Brain microvascular endothelial cell (primary cell): ENCODE measurements around the gene CCDC85C.

Experiments
- DNase-seq: peaks from one replicate; pipeline ENCODE4 v3.0.0-alpha.2; 2020
- H3K27ac ChIP-seq: fragments of 250-450 bp; sonication (Bioruptor Pico); 2 replicates; pipeline ENCODE4 v1.5.1; 2020; ENCODE audit warnings: mild to moderate bottlenecking, moderate library complexity
- H3K27me3 ChIP-seq: fragments of 250-450 bp; sonication (Bioruptor Pico); replicated peaks from 2 replicates; pipeline ENCODE4 v1.5.1; 2020; ENCODE audit warnings: mild to moderate bottlenecking
- H3K36me3 ChIP-seq: fragments of 250-450 bp; sonication (Bioruptor Pico); replicated peaks from 2 replicates; pipeline ENCODE4 v1.5.1; 2020; ENCODE audit warnings: mild to moderate bottlenecking
- H3K4me3 ChIP-seq: 2 replicates; pipeline ENCODE4 v1.5.1; 2011; ENCODE audit warnings: low read depth, mild to moderate bottlenecking, control low read depth, low read length, moderate library complexity
- in situ Hi-C: cut with HindIII; loops from 2 replicates; pipeline ENCODE4 v1.10.0; 2017; ENCODE audit warnings: low sequenced_read_pairs, low pct_ligation_motif_present
- TF ChIP-seq, protein P1 (sequence below): IDR thresholded peaks from 2 replicates; pipeline ENCODE4 v1.5.1; 2011; ENCODE audit warnings: low read depth, mild to moderate bottlenecking, moderate library complexity, low read length, control low read depth, inconsistent platforms; ENCODE audit errors: missing control alignments

The CCDC85C gene

DNA sequence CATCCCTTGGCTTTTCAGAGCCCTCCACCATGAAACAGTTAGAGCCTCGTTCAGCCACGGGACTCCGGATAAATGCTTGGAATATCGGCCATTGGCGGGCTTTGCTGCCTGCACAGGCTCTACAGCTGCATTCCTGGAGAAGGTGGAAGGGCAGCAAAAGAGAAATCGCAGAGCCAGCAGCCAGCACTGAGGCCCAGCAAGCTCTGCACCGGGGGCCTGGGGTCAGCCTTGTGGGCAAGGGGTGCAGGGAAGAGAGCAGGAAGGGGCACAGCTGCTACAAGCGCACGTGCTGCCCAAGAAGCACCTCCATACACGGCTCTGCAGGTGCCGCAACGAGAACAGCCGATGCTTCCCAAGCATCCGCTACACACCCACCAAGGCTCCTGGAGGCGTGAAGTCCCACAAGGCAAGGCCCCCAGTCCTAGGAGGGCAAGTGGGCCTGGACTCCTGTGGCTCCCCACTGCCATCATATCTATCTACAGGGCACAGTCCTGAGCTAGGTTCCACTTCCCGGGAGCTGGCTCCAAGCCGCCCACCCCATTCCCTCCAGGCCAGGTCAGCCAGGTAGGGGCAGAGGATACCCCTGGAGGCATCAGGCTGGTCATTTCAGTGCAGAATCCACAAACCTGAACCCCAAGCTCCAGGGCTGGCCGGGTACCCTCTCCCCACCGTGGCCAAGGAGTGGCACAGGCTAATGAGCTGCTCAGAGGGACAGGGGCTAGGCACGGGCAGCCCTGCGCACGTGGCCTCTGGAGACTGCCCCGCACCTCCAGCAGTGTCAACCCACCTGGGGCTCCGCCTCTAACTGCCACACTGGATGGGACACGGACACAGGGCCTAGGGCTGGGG lies 82.6 kb downstream of the CCDC85C start:
- Histone ChIP-seq H3K36me3 (no peaks in the 10 kb centered on the region), H3K27ac (no peak overlapping the region), H3K4me3 (no peak overlapping the region), H3K27me3 (no peaks in the 10 kb centered on the region)
- in situ Hi-C loops, result no loop called here
- DNase-seq, result no peak
- TF ChIP-seq, protein P1, sequence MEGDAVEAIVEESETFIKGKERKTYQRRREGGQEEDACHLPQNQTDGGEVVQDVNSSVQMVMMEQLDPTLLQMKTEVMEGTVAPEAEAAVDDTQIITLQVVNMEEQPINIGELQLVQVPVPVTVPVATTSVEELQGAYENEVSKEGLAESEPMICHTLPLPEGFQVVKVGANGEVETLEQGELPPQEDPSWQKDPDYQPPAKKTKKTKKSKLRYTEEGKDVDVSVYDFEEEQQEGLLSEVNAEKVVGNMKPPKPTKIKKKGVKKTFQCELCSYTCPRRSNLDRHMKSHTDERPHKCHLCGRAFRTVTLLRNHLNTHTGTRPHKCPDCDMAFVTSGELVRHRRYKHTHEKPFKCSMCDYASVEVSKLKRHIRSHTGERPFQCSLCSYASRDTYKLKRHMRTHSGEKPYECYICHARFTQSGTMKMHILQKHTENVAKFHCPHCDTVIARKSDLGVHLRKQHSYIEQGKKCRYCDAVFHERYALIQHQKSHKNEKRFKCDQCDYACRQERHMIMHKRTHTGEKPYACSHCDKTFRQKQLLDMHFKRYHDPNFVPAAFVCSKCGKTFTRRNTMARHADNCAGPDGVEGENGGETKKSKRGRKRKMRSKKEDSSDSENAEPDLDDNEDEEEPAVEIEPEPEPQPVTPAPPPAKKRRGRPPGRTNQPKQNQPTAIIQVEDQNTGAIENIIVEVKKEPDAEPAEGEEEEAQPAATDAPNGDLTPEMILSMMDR, result no peak

DNA sequence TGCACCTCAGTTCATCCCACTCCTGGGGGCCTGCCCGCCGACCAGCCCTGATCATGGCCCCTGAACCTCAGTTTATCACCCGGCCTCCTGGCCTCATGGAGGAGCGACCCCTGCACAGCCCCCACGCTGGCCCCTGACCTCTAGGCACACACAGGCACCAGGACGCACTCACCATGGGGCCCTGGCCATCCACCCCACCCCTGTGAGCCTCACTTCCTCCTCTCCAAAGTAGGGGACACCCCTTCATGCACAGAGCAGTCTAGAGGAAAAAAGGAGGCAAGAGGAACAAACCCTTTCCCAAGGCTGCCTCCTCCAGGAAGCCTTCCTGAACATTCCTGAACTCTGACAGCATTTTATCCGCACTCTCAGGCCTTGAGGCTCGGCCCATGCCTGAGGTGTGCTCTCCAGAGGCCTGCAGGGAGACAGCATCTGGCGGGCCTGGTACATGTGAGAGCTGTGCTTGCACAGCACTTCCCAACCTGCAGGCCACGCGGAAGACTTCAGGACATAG lies 83.4 kb downstream of the CCDC85C start:
- Histone ChIP-seq H3K4me3 (no peak overlapping the region), H3K27me3 (no peaks in the 10 kb centered on the region), H3K36me3 (no peaks in the 10 kb centered on the region), H3K27ac (no peak overlapping the region)
- no peak for DNase-seq
- TF ChIP-seq, protein P1, result no peak
- in situ Hi-C loops, result no loop called here

DNA sequence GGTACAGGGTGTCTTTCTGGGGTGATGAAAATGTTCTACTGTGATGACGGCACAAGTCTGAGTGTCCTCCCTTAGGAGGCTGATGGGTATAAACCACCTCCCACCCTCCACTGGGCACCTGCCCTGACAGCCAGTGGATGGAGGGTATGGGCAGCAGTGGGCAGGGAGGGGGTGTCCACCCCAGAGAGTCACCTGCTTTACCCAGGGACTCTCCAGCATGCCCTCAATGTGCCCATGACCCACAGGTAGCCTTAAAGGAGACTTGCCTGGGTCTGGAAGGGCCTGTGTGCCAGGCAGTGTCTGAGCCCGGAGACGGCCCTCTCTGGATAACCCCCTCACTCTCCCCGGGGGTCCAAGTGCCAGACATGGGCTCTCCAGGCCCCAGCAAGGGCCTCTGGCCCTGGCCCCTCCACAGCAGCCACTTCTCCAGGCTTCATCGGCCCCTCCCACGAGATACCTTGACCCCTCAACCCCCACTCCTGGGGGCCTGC lies 84.0 kb downstream of the CCDC85C start:
- no peak overlapping the region for H3K4me3 ChIP-seq
- TF ChIP-seq, protein P1, result no peak
- in situ Hi-C loops, result no loop called here
- no peaks in the 10 kb centered on the region for H3K27me3 ChIP-seq
- DNase-seq, result no peak
- no peaks in the 10 kb centered on the region for H3K36me3 ChIP-seq
- H3K27ac ChIP-seq, result no peak overlapping the region

DNA sequence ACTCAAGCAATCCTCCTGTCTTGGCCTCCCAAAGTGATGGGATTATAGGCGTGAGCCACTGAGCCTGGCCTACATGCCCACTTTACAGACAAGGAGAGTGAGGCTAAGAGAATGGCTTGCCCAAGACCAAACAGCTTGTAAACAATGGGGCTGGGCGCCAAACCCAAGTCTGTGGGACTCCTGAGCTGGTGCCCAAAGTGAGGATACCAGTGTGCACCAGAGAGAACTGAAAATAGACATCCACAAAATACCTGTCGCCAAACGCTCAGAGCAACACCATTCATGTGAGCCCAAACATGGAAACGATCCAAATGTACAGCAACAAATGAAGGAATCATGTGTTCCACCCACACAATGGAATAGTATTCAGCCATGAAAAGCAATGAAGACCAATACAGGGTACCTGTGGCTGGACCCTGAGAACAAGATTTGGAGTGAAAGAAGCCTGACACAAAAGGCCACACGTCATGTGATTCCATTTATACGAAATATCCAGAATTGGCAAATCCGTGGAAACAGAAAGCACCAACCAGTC lies 84.6 kb downstream of the CCDC85C start:
- Histone ChIP-seq H3K36me3 (no peaks in the 10 kb centered on the region), H3K27me3 (no peaks in the 10 kb centered on the region), H3K4me3 (no peak overlapping the region), H3K27ac (no peak overlapping the region)
- in situ Hi-C loops, result no loop called here
- TF ChIP-seq, protein P1, result no peak
- no peak for DNase-seq

DNA sequence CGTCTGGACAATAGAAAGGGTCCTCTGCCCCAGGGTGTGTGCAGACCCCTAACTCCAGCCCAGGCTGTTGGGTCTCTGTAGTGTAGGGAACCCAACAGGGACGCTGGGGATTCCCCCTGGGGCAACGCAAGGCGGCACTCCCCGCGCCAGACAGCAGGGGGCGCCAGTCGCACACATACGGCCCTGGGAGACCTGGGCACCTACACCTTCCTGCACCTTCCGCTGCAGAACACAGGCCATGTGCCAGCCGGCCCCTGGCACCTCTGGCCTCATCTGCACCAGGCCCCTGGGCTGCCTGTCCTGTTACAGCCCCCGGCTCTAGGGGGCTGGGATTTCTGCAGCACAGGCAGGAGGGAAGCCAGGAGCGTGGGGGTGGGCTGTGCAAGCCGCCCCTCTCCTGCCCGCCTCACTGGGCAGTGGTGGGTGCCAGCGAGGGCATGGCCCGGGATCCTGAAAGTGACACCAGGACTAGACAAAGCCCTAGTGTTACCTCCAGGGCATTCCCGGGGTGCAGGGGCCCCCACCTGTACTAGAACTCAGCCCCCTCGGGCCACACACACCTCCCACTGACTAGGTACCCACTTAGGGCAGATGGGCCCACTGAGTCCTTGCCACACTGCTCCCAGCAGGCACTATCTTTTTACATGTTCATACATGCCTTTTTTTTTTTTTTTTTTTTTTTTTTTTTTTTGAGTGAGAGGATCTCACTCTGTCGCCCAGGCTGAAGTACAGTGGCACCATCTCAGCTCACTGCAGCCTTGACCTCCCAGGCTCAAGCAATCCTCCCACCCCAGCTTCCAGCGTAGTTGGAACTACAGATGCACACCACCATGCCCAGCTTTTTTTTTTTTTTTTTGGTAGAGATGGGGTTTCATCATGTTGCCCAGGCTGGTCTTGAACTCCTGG lies 85.3 kb downstream of the CCDC85C start:
- in situ Hi-C loops, result no loop called here
- TF ChIP-seq, protein P1, result peak; percentile 95
- H3K4me3 ChIP-seq, result no peak overlapping the region
- H3K27me3 ChIP-seq, result no peaks in the 10 kb centered on the region
- peak; percentile 40 for DNase-seq
- no peaks in the 10 kb centered on the region for H3K36me3 ChIP-seq
- no peak overlapping the region for H3K27ac ChIP-seq
